Right lobe of liver (tissue), 6 donors: ENCODE measurements around the gene AMBRA1. TPM values are rescaled to one million over a fixed set of nuclear protein-coding genes. Genes with fewer than 3 reads are reported as not detected.

ENCODE experiments used
- ATAC-seq, 4 donors: fragments of 200-7000 bp; cut with Tn5 transposase; one replicate each; pipeline ENCODE4 v1.9.1; 2020; ENCODE audit warnings: mild to moderate bottlenecking in 4 of 4, moderate library complexity in 4 of 4
- DNase-seq, 3 donors: peaks; one replicate each; pipeline ENCODE4 v3.0.0-alpha.2; 2020
- H3K27ac ChIP-seq, 3 donors: fragments of 200-600 bp; one replicate each; pipeline ENCODE4 v1.8.0; 2022
- H3K27me3 ChIP-seq, 2 donors: fragments of 200-600 bp; one replicate each; pipeline ENCODE4 v1.8.0; 2022
- H3K36me3 ChIP-seq, 4 donors: fragments of 200-600 bp; sonication (generic) in 1 of 4; one replicate each; pipeline versions ENCODE4 v1.5.1 to v1.8.0; 2017 to 2022; ENCODE audit warnings: control low read depth in 1 of 4
- H3K4me1 ChIP-seq, 4 donors: fragments of 200-600 bp; sonication (generic) in 1 of 4; one replicate each; pipeline versions ENCODE4 v1.5.1 to v1.8.0; 2017 to 2022; ENCODE audit warnings: control low read depth in 1 of 4
- H3K4me3 ChIP-seq, 3 donors: fragments of 200-600 bp; one replicate each; pipeline ENCODE4 v1.8.0; 2022
- H3K9me3 ChIP-seq, 4 donors: fragments of 200-600 bp; sonication (generic) in 1 of 4; one replicate each; pipeline versions ENCODE4 v1.5.1 to v1.8.0; 2017 to 2022; ENCODE audit warnings: control low read depth in 1 of 4
- POLR2A ChIP-seq: fragments of 450-650 bp; IDR thresholded peaks from one replicate; pipeline ENCODE4 v1.6.1; 2017; ENCODE audit warnings: antibody characterized with exemption, mild to moderate bottlenecking
- WGBS: methylation state at CpG from one replicate; pipeline ENCODE4 v1.1.6; 2018; ENCODE audit warnings: low coverage, low lambda C conversion rate; ENCODE audit not compliant: insufficient coverage; ENCODE audit errors: missing lambda C conversion rate; 5-methylcytosine and 5-hydroxymethylcytosine counted together
- intact Hi-C, 2 donors: fragments of 100-400 bp; cut with DNase I; formaldehyde crosslinking; loops; one replicate each; pipeline versions ENCODE4 v1.11.2 to v1.14.1; 2022
- total RNA-seq, 6 experiments: library from RNA; depleted of rRNA in 2 of 6; stranded (reverse); fragments of >200 nt in 2 of 6; fragmentation: NEBNext Ultra II Directional in 3 of 6; extraction: Animal tissue kit (Norgen Biotek cat#: 25700) in 3 of 6; gene quantifications; one replicate each; pipeline versions ENCODE4 v1.1.0 to v1.2.4, GENCODE V29; 2016 to 2023
- TF ChIP-seq, protein P1 (sequence below), 4 donors: fragments of 200-600 bp in 3 of 4; fragments of 450-650 bp in 1 of 4; IDR thresholded peaks; one replicate each; pipeline versions ENCODE4 v1.5.1 to v1.8.0; 2016 to 2022; ENCODE audit warnings: antibody characterized with exemption in 4 of 4, mild to moderate bottlenecking in 2 of 4
- donor health status: DM: no; HTN: yes; CAD: no.
- donor health status: DM: no; HTN: no; CAD: no.
- donor health status: DM: no; HTN: no; CAD: no.
- donor health status: DM: no; HTN: yes; CAD: no.
- donor health status: DM: no; HTN: yes; CAD: no.

The AMBRA1 gene
- total RNA-seq, 6 experiments from 2014 or later, result 11.0 to 15.7 (median 13.6) TPM

- TF ChIP-seq, protein P1, sequence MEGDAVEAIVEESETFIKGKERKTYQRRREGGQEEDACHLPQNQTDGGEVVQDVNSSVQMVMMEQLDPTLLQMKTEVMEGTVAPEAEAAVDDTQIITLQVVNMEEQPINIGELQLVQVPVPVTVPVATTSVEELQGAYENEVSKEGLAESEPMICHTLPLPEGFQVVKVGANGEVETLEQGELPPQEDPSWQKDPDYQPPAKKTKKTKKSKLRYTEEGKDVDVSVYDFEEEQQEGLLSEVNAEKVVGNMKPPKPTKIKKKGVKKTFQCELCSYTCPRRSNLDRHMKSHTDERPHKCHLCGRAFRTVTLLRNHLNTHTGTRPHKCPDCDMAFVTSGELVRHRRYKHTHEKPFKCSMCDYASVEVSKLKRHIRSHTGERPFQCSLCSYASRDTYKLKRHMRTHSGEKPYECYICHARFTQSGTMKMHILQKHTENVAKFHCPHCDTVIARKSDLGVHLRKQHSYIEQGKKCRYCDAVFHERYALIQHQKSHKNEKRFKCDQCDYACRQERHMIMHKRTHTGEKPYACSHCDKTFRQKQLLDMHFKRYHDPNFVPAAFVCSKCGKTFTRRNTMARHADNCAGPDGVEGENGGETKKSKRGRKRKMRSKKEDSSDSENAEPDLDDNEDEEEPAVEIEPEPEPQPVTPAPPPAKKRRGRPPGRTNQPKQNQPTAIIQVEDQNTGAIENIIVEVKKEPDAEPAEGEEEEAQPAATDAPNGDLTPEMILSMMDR (IDR thresholded peaks at IDR 0.05), result no peak
- no peak for TF ChIP-seq POLR2A
- Histone ChIP-seq H3K36me3 (no peaks in the 10 kb centered on the region), H3K27ac (no peak overlapping the region), H3K9me3 (no peaks in the 10 kb centered on the region), H3K4me1 (peaks cover 0 to 4% (median 0%) of the 10 kb centered on the region in 4 donors), H3K4me3 (no peak overlapping the region), H3K27me3 (no peaks in the 10 kb centered on the region)
- ATAC-seq (peak in 2 of 4 donors; percentile 11 to 41), DNase-seq (no peak)
- WGBS, result 63% methylated on average over 4 of the region's 5 CpGs
- intact Hi-C loops, result no loop called here
These were observed 17.9 kb upstream of the AMBRA1 start for GRCh38 chr11:46611526-46612304.

DNA sequence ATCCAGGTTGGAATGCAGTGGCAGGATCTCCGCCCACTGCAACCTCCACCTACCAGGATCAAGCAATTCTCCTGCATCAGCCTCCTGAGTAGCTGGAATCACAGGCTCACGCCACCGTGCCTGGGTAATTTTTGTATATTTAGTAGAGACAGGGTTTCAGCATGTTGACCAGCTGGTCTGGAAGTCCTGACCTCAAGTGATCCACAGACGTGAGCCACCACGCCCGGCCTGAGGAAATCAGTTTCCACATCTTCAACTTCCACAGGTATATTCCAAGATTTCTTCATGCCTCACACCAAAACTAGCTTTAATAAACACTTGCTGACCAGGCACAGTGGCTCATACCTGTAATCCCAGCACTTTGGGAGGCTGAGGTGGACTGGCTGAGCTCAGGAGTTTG lies 15.6 kb upstream of the AMBRA1 start:
- TF ChIP-seq, protein P1 (IDR thresholded peaks at IDR 0.05), result no peak
- TF ChIP-seq POLR2A, result no peak
- H3K4me1 ChIP-seq, result no peaks in the 10 kb centered on the region
- H3K4me3 ChIP-seq, result no peak overlapping the region
- H3K27me3 ChIP-seq, result no peaks in the 10 kb centered on the region
- DNase-seq (no peak), ATAC-seq (no peak)
- no peak overlapping the region for H3K27ac ChIP-seq
- no peaks in the 10 kb centered on the region for H3K9me3 ChIP-seq
- H3K36me3 ChIP-seq, result no peaks in the 10 kb centered on the region
- WGBS, result 95% methylated on average over 6 of the region's 6 CpGs
- intact Hi-C loops, result no loop called here

GRCh38 chr11:46607516-46607915 lies 13.7 kb upstream of the AMBRA1 start:
- WGBS, result 100% methylated on average over 1 of the region's 1 CpG
- H3K9me3 ChIP-seq, result no peaks in the 10 kb centered on the region
- TF ChIP-seq, protein P1 (IDR thresholded peaks at IDR 0.05), result no peak
- no peak for TF ChIP-seq POLR2A
- ATAC-seq, result no peak
- H3K4me3 ChIP-seq, result no peak overlapping the region
- no peak overlapping the region for H3K27ac ChIP-seq
- intact Hi-C loops, result no loop called here
- DNase-seq, result no peak
- H3K27me3 ChIP-seq, result no peaks in the 10 kb centered on the region
- H3K36me3 ChIP-seq, result no peaks in the 10 kb centered on the region
- H3K4me1 ChIP-seq, result no peaks in the 10 kb centered on the region

DNA sequence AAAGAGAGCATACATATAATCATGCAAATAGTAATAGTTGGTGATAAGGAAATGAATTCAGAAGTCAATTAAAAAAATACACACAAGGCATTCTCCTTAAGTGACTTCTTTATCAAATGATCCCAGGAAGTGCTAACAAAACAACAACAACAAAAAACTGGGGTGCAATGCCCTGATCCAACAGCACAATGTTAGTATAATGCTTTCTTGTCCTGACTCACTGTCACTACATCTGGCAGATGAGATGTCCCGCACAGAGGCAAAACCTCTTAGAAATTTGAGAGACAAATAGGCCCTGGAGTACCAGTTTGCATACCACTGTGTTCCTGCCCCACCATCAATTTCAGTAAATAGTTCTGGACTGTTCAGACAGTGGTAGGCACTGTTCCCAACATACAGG lies 11.0 kb upstream of the AMBRA1 start:
- peaks cover 0 to 10% (median 0%) of the 10 kb centered on the region in 4 donors for H3K4me1 ChIP-seq
- H3K36me3 ChIP-seq, result no peaks in the 10 kb centered on the region
- H3K27ac ChIP-seq, result no peak overlapping the region
- ATAC-seq (no peak), DNase-seq (no peak)
- no peaks in the 10 kb centered on the region for H3K27me3 ChIP-seq
- no peak overlapping the region for H3K4me3 ChIP-seq
- no peak for TF ChIP-seq POLR2A
- TF ChIP-seq, protein P1 (IDR thresholded peaks at IDR 0.05), result no peak
- intact Hi-C loops, result no loop called here
- 100% methylated on average over 1 of the region's 1 CpG for WGBS
- no peaks in the 10 kb centered on the region for H3K9me3 ChIP-seq
